ENCODE measurements around the gene SELP. TPM values are rescaled to one million over a fixed set of nuclear protein-coding genes. Genes with fewer than 3 reads are reported as not detected.

The SELP gene
- total and polyA plus RNA-seq, 2 of the 8 experiments (the other 6 are each of a cell fraction or from before 2014, with no cell fraction given): not detected

GRCh38 chr1:169623132-169623926 lies 6.6 kb downstream of the SELP start:
- Histone ChIP-seq H3K56ac (replicated peaks; ENCODE audit: insufficient read length, low read depth, low read length) (no peak overlapping the region), H3K14ac (ENCODE audit: insufficient read length) (no peak overlapping the region), H3K79me1 (ENCODE audit: low read depth, low read length) (no peaks in the 10 kb centered on the region), H2BK120ac (replicated peaks; ENCODE audit: low read depth, low read length) (no peak overlapping the region), H2AK5ac (ENCODE audit: low read depth, low read length) (no peak overlapping the region), H3K4ac (replicated peaks; ENCODE audit: insufficient read length, low read depth, low read length) (no peak overlapping the region), H2BK12ac (ENCODE audit: low read depth, low read length) (no peak overlapping the region), H3K9me3 (ENCODE audit: insufficient read depth in 2 of 2, low read depth in 1 of 2, low read length in 1 of 2) (no peaks in the 10 kb centered on the region), H4K91ac (replicated peaks; ENCODE audit: insufficient read length, low read length) (no peak overlapping the region), H3K36me3 (ENCODE audit: control insufficient read depth in 2 of 4, insufficient read depth in 4 of 4, low read length in 3 of 4) (no peaks in the 10 kb centered on the region), H3K79me2 (ENCODE audit: control insufficient read depth in 1 of 2, insufficient read depth in 2 of 2, low read length in 2 of 2) (no peaks in the 10 kb centered on the region), H2BK5ac (ENCODE audit: low read depth, low read length) (no peak overlapping the region), H2BK15ac (ENCODE audit: low read length) (no peak overlapping the region), H3K4me2 (ENCODE audit: insufficient read depth in 1 of 2, low read depth in 2 of 2, low read length in 2 of 2) (no peak overlapping the region), H4K5ac (ENCODE audit: insufficient read length, low read depth, low read length) (no peak overlapping the region), H4K20me1 (replicated peaks in 1 of 2; ENCODE audit: control insufficient read depth in 1 of 2, insufficient read depth in 2 of 2, low read length in 2 of 2) (no peaks in the 10 kb centered on the region), H3K9ac (replicated peaks in 1 of 4; ENCODE audit: extremely low read depth in 1 of 4, low read depth in 3 of 4, low read length in 3 of 4) (no peak overlapping the region), H3K27me3 (replicated peaks in 1 of 4; ENCODE audit: control insufficient read depth in 3 of 4, extremely low read depth in 1 of 4, insufficient read depth in 3 of 4, low read length in 3 of 4) (no peaks in the 10 kb centered on the region), H3K4me1 (replicated peaks in 1 of 4; ENCODE audit: control insufficient read depth in 3 of 4, insufficient read depth in 4 of 4, low read length in 3 of 4) (no peaks in the 10 kb centered on the region), H3K4me3 (ENCODE audit: extremely low read depth in 1 of 4, insufficient read depth in 2 of 4, low read depth in 3 of 4, low read length in 4 of 4) (no peak overlapping the region), H3K23ac (ENCODE audit: insufficient read length) (no peak overlapping the region), H2BK20ac (ENCODE audit: low read length) (no peak overlapping the region), H3K23me2 (ENCODE audit: low read depth, low read length) (peaks cover 4% of the 10 kb centered on the region; the same call in 1 of the 2 replicates), H4K8ac (ENCODE audit: extremely low read depth, insufficient read depth, low read length) (no peak overlapping the region), H2AFZ (ENCODE audit: low read length) (no peak overlapping the region), H3K27ac (ENCODE audit: low read depth, low read length) (no peak overlapping the region), H3K18ac (ENCODE audit: extremely low read depth, low read length) (no peak overlapping the region)
- CTCF ChIA-PET (ENCODE audit: partially characterized antibody): interaction anchor here (1.2 to 1.5 kb wide), 2 partner anchors 8 to 22 kb away, joined by 4 to 5 read pairs; no protein-coding TSS in a partner anchor
- POLR2A ChIA-PET (ENCODE audit: partially characterized antibody): no interaction called here
- FAIRE-seq (no peak), DNase-seq (ENCODE audit: low read depth in 1 of 2, low spot score in 2 of 2) (no peak)
- WGBS, 2 experiments (ENCODE audit: extremely low coverage in 1 of 2, insufficient coverage in 1 of 2, insufficient read length in 1 of 2, insufficient replicate concordance in 2 of 2, low coverage in 1 of 2, low lambda C conversion rate in 2 of 2, missing lambda C conversion rate in 1 of 2): 89% methylated on average over 6 of the region's 6 CpGs; no CpG with 5 or more reads in 1 of the 2 experiments
- TF ChIP-seq, protein P1, sequence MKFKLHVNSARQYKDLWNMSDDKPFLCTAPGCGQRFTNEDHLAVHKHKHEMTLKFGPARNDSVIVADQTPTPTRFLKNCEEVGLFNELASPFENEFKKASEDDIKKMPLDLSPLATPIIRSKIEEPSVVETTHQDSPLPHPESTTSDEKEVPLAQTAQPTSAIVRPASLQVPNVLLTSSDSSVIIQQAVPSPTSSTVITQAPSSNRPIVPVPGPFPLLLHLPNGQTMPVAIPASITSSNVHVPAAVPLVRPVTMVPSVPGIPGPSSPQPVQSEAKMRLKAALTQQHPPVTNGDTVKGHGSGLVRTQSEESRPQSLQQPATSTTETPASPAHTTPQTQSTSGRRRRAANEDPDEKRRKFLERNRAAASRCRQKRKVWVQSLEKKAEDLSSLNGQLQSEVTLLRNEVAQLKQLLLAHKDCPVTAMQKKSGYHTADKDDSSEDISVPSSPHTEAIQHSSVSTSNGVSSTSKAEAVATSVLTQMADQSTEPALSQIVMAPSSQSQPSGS (IDR thresholded peaks at IDR 0.05; ENCODE audit: low read length): no peak
- TF ChIP-seq BRCA1 (IDR thresholded peaks at IDR 0.05; ENCODE audit: low read depth, low read length): no peak
- TF ChIP-seq JUN (IDR thresholded peaks at IDR 0.05; ENCODE audit: low read depth, low read length): no peak
- TF ChIP-seq KDM1A (IDR thresholded peaks at IDR 0.05; ENCODE audit: borderline replicate concordance, low read length): no peak
- TF ChIP-seq SP4 (IDR thresholded peaks at IDR 0.05; ENCODE audit: low read length): no peak
- TF ChIP-seq JUND (IDR thresholded peaks at IDR 0.05; ENCODE audit: low read length): no peak
- TF ChIP-seq SIX5 (IDR thresholded peaks at IDR 0.05; ENCODE audit: low read depth, low read length): no peak
- no peak for TF ChIP-seq POLR2A (IDR thresholded peaks at IDR 0.05; ENCODE audit: control extremely low read depth in 1 of 2, low read depth in 2 of 2, low read length in 2 of 2)
- TF ChIP-seq BCL11A (IDR thresholded peaks at IDR 0.05; ENCODE audit: low read depth in 2 of 2, low read length in 2 of 2): no peak
- TF ChIP-seq TEAD4 (IDR thresholded peaks at IDR 0.05; ENCODE audit: low read depth, low read length): no peak
- TF ChIP-seq E2F6 (IDR thresholded peaks at IDR 0.05): no peak
- TF ChIP-seq KDM4A (IDR thresholded peaks at IDR 0.05; ENCODE audit: low read depth, low read length, severe bottlenecking): no peak
